ENCODE results near the gene FASN.

DNA sequence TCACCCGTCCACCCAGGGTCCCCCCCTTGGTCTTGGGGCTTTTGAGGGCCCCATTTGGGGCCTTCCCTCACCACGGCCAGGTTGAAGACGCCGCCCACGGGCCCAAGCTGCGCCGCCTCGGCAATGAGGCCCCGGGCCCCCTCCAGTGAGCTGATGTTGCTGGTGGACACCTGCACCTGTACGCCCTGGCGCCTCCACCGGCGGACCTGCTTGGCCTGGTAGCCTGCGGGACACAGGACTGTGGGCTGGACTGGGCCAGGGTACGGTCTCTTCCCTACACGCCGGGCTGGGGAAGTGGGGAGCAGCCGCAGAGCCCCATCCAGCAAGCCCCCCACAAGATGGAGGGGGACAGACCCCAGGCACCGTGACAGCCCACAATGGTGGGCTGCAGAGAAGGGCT lies 15.6 kb downstream of the FASN start:
- no peak for TF ChIP-seq POLR2A (IDR thresholded peaks at IDR 0.05)
- TF ChIP-seq, protein P1, sequence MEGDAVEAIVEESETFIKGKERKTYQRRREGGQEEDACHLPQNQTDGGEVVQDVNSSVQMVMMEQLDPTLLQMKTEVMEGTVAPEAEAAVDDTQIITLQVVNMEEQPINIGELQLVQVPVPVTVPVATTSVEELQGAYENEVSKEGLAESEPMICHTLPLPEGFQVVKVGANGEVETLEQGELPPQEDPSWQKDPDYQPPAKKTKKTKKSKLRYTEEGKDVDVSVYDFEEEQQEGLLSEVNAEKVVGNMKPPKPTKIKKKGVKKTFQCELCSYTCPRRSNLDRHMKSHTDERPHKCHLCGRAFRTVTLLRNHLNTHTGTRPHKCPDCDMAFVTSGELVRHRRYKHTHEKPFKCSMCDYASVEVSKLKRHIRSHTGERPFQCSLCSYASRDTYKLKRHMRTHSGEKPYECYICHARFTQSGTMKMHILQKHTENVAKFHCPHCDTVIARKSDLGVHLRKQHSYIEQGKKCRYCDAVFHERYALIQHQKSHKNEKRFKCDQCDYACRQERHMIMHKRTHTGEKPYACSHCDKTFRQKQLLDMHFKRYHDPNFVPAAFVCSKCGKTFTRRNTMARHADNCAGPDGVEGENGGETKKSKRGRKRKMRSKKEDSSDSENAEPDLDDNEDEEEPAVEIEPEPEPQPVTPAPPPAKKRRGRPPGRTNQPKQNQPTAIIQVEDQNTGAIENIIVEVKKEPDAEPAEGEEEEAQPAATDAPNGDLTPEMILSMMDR (IDR thresholded peaks at IDR 0.05) = no peak
